Measurements from ENCODE around the gene TMEM126B. TPM values are rescaled to one million over a fixed set of nuclear protein-coding genes. Genes with fewer than 3 reads are reported as not detected.
A peak's percentile ranks its signal among the peaks of the same experiment; 100 is the strongest.

The TMEM126B gene
- total and polyA plus RNA-seq, 7 donors = 39.3 to 108 (median 75.1) TPM

DNA sequence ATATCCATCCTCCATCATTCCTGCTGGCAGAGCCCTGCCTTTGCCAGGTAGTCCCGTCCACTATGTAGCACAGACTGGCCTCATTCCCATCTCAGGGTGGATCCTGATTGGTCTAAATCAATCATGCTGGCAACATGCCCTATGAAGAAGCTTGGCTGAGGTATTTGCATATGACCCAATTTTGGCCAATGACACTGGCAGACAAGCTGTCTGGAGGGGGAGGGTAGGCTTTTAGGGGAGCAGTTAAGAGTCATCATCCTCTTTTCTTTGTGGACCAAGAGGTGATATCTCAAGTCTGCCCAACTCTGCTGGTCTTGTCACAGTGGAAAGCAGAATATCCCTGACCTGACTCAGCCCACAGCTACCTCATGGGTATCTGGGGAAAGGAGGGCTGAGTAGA lies 52.5 kb downstream of the TMEM126B start:
- H3K27ac ChIP-seq = no peak overlapping the region
- no peaks in the 10 kb centered on the region for H3K9me3 ChIP-seq
- DNase-seq = no peak
- no peaks in the 10 kb centered on the region for H3K27me3 ChIP-seq
- WGBS, 2 donors = 76 to 94% methylated on average over 1 of the region's 1 CpG
- no peaks in the 10 kb centered on the region for H3K36me3 ChIP-seq
- intact Hi-C loops (cut with DNase I) = loop anchor here (10.0 kb wide), 3 partner anchors 174 to 384 kb away; partner anchors contain the start of genes CCDC83 and PICALM
- no peak overlapping the region for H3K4me3 ChIP-seq
- TF ChIP-seq POLR2A (IDR thresholded peaks at IDR 0.05) (no peak), EP300 (IDR thresholded peaks at IDR 0.05) (no peak), POLR2AphosphoS5 (IDR thresholded peaks at IDR 0.05) (no peak)
- TF ChIP-seq, protein P1, sequence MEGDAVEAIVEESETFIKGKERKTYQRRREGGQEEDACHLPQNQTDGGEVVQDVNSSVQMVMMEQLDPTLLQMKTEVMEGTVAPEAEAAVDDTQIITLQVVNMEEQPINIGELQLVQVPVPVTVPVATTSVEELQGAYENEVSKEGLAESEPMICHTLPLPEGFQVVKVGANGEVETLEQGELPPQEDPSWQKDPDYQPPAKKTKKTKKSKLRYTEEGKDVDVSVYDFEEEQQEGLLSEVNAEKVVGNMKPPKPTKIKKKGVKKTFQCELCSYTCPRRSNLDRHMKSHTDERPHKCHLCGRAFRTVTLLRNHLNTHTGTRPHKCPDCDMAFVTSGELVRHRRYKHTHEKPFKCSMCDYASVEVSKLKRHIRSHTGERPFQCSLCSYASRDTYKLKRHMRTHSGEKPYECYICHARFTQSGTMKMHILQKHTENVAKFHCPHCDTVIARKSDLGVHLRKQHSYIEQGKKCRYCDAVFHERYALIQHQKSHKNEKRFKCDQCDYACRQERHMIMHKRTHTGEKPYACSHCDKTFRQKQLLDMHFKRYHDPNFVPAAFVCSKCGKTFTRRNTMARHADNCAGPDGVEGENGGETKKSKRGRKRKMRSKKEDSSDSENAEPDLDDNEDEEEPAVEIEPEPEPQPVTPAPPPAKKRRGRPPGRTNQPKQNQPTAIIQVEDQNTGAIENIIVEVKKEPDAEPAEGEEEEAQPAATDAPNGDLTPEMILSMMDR (IDR thresholded peaks at IDR 0.05) = no peak
- H3K4me1 ChIP-seq = peaks cover 0 to 15% (median 9%) of the 10 kb centered on the region in 4 donors

DNA sequence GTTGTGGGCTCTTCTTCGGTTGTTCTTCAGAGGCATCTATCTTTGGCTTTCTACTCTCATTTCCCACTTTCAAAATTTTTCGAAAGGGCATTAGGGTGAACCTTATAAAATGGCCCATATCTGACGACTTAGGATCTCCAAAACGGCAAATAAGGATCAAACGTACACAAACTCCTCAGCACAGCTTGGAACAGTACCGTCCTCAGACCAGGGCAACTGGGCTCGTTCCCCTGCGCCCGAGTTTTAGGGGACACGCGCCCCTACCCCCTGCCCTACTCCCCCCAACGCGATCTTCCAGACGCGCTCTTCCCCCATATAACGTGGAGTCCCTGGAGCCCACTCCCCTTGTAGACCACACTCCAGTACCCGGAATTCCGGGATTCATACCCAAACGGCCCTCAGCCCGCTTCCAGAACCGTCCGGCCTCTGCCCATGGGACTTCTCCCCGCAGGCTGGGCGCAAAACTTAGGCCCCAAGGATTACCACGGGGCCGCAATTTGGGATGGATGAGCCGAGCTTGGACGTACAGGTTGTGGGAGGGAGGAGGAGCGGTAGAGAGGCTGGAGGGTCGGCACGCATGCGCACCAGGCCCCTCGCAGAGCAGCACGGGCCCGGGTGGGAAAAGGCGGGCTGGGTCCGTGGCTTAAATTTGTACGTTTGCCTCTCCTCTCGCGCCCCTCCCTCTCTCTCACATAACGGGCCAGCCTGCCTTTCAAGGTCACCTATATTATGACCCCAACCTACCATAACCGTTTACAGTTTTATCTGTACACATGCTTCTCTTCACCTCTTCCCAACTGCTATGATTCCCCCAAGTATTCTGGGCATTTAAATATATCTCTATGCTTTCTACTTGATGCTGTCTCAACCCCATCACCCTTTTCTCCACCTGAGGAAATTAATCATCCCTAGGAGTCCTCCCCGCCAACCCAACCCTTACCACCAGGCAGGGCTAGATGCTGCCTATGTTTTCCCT lies 54.2 kb downstream of the TMEM126B start:
- peak; percentile 84 for DNase-seq
- intact Hi-C loops (cut with DNase I) = loop anchor here (10.0 kb wide), 3 partner anchors 172 to 382 kb away; partner anchors contain the start of genes CCDC83 and PICALM
- Histone ChIP-seq H3K4me1 (peaks cover 0 to 21% (median 12%) of the 10 kb centered on the region in 4 donors), H3K27ac (peak overlapping the region; percentile 32 to 66 (median 60)), H3K27me3 (no peaks in the 10 kb centered on the region), H3K36me3 (no peaks in the 10 kb centered on the region), H3K9me3 (no peaks in the 10 kb centered on the region), H3K4me3 (peak overlapping the region; percentile 46 to 65 (median 63))
- 25 to 38% methylated on average over 43 of the region's 43 CpGs for WGBS, 2 donors
- TF ChIP-seq EP300 (IDR thresholded peaks at IDR 0.05) (no peak), POLR2AphosphoS5 (IDR thresholded peaks at IDR 0.05) (peak in 2 of 4 donors; percentile 39)

DNA sequence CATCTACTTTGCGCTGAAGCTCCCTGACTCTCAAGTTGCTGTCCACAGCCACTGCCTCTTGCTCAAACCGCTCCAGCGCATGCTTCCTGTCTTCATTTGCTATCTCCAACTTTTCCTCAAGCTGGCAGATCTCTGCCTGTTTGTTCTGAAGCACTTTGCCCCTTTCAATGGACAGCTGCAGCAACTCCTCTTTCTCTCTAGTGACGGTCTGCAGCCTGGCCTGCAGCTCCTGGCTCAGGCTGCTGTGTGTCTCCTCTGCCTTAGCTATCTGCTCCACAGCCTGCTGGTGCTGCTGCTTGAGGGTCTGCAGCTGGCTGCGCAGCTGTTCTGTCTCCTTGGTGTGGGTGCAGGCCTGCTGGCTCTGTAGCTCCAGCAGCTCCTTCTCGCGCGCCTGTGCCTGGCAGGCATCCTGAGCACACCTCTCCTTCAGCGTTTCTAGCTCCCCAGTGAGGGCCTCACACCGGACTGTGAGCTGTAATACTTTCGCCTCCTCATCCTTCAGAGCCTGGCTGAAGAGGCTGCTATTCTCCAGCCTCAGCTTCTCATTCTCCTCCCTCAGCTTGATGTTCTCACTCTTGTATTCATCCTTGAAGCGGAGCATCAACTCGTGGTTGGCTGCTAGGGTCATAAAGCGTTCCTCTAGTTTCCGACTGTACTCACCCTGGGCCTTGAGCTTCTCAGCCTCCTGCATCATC lies 56.9 kb downstream of the TMEM126B start:
- intact Hi-C loops (cut with DNase I) = loop anchor here (5.0 to 10.0 kb wide), 4 partner anchors 58 to 380 kb away; partner anchors contain the start of genes CCDC83, DLG2, PICALM and TMEM126B
- DNase-seq = peak; percentile 70

DNA sequence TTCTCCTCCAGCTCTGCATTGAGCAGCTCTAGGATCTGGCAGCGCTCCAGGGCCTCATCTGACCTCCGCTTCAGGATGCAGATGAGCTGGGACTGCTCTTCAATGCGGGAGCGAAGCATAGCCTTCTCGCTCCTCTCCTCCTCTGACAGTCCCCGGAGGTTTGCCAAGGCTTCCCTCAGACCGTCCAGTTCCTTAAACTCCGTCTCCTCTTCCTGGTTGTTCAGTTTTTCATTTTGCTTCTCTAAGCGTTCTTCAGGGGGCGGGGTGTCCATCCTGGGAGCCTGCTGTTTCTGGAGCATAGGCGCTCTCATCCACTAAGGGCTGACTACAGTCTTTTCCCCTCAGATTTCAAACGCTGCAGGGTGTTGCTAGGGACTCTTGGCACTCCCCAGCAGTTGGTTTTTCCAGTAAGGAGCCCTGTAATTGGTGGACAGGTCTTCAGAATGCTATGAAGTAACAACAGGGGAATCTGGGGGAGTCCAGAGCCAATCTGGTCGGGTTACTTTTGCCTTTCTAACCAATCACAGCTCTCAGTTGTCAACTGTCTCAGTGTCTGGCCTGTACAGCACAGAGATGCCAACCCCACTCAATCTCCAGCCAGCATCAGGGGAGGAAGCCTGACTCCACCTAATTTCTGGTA lies 57.5 kb downstream of the TMEM126B start, which contains the start of gene CCDC89:
TSS of gene CCDC89 (minus strand) at position 376 of the 640 bp plus-strand sequence. CDS start at position 311, 65 bp downstream.
- H3K27ac ChIP-seq = peak within 1 kb of the TSS; percentile 78 to 82 (median 80)
- TF ChIP-seq POLR2AphosphoS5 (IDR thresholded peaks at IDR 0.05) (peak in 2 of 4 donors; percentile 39 to 50), POLR2A (IDR thresholded peaks at IDR 0.05) (no peak)
- peak; percentile 92 for DNase-seq
- no peaks in the 10 kb centered on the region for H3K9me3 ChIP-seq
- intact Hi-C loops (cut with DNase I) = loop anchor here (2.0 to 10.0 kb wide), 5 partner anchors 21 to 379 kb away; partner anchors contain the start of genes CCDC83, CREBZF, DLG2 and PICALM
- H3K36me3 ChIP-seq = no peaks in the 10 kb centered on the region
- no peaks in the 10 kb centered on the region for H3K27me3 ChIP-seq
- peaks cover 0 to 21% (median 12%) of the 10 kb centered on the region in 4 donors for H3K4me1 ChIP-seq
- H3K4me3 ChIP-seq = peak within 1 kb of the TSS; percentile 24 to 51 (median 46)
- 62 to 78% methylated on average over 13 of the region's 13 CpGs for whole genome bisulfite sequencing, 2 donors

More for the DNA sequence above, 56.9 kb downstream of the TMEM126B start:
- Histone ChIP-seq H3K27ac (peak overlapping the region; percentile 78 to 82 (median 80)), H3K9me3 (no peaks in the 10 kb centered on the region), H3K36me3 (no peaks in the 10 kb centered on the region), H3K4me3 (peak overlapping the region; percentile 24 to 51 (median 46)), H3K27me3 (no peaks in the 10 kb centered on the region), H3K4me1 (peaks cover 0 to 21% (median 12%) of the 10 kb centered on the region in 4 donors)
- WGBS, 2 donors = 74 to 80% methylated on average over 15 of the region's 15 CpGs
- TF ChIP-seq POLR2AphosphoS5 (IDR thresholded peaks at IDR 0.05) (peak in 2 of 4 donors; percentile 53 to 62), POLR2A (IDR thresholded peaks at IDR 0.05) (no peak)

Other genes with a start within 250 kb of the TMEM126B start
- 10 to 100 TPM in 3 of 4 donors, 1 to 10 TPM in 1; 8.2 to 25.8 (median 16.2) TPM for gene DLG2, start 1.2 kb upstream of the TMEM126B start, total RNA-seq
- 1 to 10 TPM in 1 of 3 donors, under 1 TPM in 1, not detected in 1; 0.60 to 1.3 TPM for gene DLG2, start 1.2 kb upstream of the TMEM126B start, polyA plus RNA-seq
- gene TMEM126A, start 19.4 kb downstream of the TMEM126B start, total RNA-seq = 10 to 100 TPM; 21.0 to 45.1 (median 38.1) TPM
- 10 to 100 TPM; 31.8 to 46.2 (median 42.6) TPM for gene TMEM126A, start 19.4 kb downstream of the TMEM126B start, polyA plus RNA-seq
- 10 to 100 TPM; 50.3 to 75.6 (median 61.8) TPM for gene CREBZF, start 36.5 kb downstream of the TMEM126B start, total RNA-seq
- 10 to 100 TPM in 2 of 3 donors, 1 to 10 TPM in 1; 9.9 to 27.5 (median 15.0) TPM for gene CREBZF, start 36.5 kb downstream of the TMEM126B start, polyA plus RNA-seq
- gene CCDC89, start 57.6 kb downstream of the TMEM126B start, total RNA-seq = 1 to 10 TPM; 1.2 to 3.0 (median 2.0) TPM
- gene CCDC89, start 57.6 kb downstream of the TMEM126B start, polyA plus RNA-seq = under 1 TPM in 2 of 3 donors, not detected in 1; 0.46 to 0.90 TPM
- 10 to 100 TPM in 2 of 4 donors, 1 to 10 TPM in 2; 9.0 to 30.2 (median 11.9) TPM for gene SYTL2, start 182.5 kb downstream of the TMEM126B start, total RNA-seq
- 100 to 1,000 TPM in 1 of 3 donors, 10 to 100 TPM in 2; 41.0 to 104 (median 96.6) TPM for gene SYTL2, start 182.5 kb downstream of the TMEM126B start, polyA plus RNA-seq
- not detected for gene CCDC83, start 226.8 kb downstream of the TMEM126B start, total RNA-seq
- not detected for gene CCDC83, start 226.8 kb downstream of the TMEM126B start, polyA plus RNA-seq

Data from sigmoid colon (tissue), 7 donors.